GM23248 (cell line): ENCODE data around the gene SLC2A6.

ENCODE experiments used
- EZH2 ChIP-seq: fragments of 200-600 bp; sonication (generic); IDR thresholded peaks from 2 replicates; pipeline ENCODE4 v1.6.1; 2018; ENCODE audit warnings: antibody characterized with exemption, mild to moderate bottlenecking; ENCODE audit not compliant: insufficient read depth, poor library complexity, severe bottlenecking
- EZH2phosphoT487 ChIP-seq: fragments of 200-600 bp; sonication (generic); IDR thresholded peaks from 2 replicates; pipeline ENCODE4 v1.6.1; 2018; ENCODE audit warnings: antibody characterized with exemption, moderate library complexity, mild to moderate bottlenecking, low read depth; ENCODE audit not compliant: insufficient read depth

- TF ChIP-seq EZH2 (no peak), EZH2phosphoT487 (no peak)
Measured at GRCh38 chr9:133489253-133490190, 10.6 kb upstream of the SLC2A6 start.
